ENCODE results near the gene CDK5. TPM values are rescaled to one million over a fixed set of nuclear protein-coding genes. Genes with fewer than 3 reads are reported as not detected.

The CDK5 gene
- total and polyA plus RNA-seq, 9 of the 15 experiments (the other 6 are each of a cell fraction or from before 2014, with no cell fraction given): 3.2 to 38.0 (median 27.5) TPM

DNA sequence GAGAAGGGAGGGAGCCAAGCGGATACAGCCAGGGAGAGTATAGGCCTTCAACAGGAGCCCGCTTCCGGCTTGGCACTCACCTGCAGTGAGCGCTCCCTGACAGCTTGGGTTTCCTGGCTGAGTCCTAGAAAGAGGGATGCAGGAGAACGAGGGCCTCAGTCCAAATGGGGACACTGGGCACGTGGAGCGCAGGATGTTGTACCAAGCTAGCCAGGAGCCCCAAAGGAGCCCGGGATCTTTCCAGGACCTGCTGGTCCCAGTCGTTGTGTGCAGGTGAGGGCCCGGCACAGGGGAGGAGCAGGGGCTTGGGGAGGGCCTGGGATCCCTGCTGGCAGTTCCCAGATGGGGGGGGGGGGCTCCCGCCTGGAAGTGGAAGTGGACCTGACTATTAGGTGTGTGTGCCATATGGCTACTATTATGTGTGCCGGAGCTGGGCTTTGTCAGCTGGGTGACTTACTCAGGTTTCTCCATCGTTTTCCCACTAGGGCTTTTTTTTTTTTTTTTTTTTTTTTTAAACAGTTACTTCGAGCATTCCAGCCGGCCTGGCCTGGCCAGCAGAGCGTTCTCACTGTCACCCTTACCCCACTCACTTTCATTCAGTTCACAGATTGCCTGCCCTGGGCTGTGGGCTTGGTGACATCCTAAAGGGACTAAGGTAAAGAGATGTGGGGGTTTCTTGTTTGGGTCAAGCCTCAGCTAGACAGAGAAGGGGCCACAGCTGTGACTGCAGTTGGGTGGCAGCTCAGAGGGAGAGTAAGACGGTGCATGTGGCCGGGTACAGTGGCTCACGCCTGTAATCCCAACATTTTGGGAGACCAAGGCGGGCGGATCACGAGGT, 32.4 kb upstream of the CDK5 start (continued):
- TF ChIP-seq CBX2 (IDR thresholded peaks at IDR 0.05; ENCODE audit: insufficient read depth, low read length, poor library complexity, severe bottlenecking): no peak
- no peak for TF ChIP-seq RFX5 (IDR thresholded peaks at IDR 0.05; ENCODE audit: low read depth, low read length)
- TF ChIP-seq, protein P1, sequence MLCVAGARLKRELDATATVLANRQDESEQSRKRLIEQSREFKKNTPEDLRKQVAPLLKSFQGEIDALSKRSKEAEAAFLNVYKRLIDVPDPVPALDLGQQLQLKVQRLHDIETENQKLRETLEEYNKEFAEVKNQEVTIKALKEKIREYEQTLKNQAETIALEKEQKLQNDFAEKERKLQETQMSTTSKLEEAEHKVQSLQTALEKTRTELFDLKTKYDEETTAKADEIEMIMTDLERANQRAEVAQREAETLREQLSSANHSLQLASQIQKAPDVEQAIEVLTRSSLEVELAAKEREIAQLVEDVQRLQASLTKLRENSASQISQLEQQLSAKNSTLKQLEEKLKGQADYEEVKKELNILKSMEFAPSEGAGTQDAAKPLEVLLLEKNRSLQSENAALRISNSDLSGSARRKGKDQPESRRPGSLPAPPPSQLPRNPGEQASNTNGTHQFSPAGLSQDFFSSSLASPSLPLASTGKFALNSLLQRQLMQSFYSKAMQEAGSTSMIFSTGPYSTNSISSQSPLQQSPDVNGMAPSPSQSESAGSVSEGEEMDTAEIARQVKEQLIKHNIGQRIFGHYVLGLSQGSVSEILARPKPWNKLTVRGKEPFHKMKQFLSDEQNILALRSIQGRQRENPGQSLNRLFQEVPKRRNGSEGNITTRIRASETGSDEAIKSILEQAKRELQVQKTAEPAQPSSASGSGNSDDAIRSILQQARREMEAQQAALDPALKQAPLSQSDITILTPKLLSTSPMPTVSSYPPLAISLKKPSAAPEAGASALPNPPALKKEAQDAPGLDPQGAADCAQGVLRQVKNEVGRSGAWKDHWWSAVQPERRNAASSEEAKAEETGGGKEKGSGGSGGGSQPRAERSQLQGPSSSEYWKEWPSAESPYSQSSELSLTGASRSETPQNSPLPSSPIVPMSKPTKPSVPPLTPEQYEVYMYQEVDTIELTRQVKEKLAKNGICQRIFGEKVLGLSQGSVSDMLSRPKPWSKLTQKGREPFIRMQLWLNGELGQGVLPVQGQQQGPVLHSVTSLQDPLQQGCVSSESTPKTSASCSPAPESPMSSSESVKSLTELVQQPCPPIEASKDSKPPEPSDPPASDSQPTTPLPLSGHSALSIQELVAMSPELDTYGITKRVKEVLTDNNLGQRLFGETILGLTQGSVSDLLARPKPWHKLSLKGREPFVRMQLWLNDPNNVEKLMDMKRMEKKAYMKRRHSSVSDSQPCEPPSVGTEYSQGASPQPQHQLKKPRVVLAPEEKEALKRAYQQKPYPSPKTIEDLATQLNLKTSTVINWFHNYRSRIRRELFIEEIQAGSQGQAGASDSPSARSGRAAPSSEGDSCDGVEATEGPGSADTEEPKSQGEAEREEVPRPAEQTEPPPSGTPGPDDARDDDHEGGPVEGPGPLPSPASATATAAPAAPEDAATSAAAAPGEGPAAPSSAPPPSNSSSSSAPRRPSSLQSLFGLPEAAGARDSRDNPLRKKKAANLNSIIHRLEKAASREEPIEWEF (CRISPR knock-in tag; IDR thresholded peaks at IDR 0.05): no peak
- no peak for TF ChIP-seq HDAC6 (IDR thresholded peaks at IDR 0.05; ENCODE audit: low read depth, low read length)
- TF ChIP-seq TEAD2 (tag; IDR thresholded peaks at IDR 0.05): no peak
- TF ChIP-seq, protein P2, sequence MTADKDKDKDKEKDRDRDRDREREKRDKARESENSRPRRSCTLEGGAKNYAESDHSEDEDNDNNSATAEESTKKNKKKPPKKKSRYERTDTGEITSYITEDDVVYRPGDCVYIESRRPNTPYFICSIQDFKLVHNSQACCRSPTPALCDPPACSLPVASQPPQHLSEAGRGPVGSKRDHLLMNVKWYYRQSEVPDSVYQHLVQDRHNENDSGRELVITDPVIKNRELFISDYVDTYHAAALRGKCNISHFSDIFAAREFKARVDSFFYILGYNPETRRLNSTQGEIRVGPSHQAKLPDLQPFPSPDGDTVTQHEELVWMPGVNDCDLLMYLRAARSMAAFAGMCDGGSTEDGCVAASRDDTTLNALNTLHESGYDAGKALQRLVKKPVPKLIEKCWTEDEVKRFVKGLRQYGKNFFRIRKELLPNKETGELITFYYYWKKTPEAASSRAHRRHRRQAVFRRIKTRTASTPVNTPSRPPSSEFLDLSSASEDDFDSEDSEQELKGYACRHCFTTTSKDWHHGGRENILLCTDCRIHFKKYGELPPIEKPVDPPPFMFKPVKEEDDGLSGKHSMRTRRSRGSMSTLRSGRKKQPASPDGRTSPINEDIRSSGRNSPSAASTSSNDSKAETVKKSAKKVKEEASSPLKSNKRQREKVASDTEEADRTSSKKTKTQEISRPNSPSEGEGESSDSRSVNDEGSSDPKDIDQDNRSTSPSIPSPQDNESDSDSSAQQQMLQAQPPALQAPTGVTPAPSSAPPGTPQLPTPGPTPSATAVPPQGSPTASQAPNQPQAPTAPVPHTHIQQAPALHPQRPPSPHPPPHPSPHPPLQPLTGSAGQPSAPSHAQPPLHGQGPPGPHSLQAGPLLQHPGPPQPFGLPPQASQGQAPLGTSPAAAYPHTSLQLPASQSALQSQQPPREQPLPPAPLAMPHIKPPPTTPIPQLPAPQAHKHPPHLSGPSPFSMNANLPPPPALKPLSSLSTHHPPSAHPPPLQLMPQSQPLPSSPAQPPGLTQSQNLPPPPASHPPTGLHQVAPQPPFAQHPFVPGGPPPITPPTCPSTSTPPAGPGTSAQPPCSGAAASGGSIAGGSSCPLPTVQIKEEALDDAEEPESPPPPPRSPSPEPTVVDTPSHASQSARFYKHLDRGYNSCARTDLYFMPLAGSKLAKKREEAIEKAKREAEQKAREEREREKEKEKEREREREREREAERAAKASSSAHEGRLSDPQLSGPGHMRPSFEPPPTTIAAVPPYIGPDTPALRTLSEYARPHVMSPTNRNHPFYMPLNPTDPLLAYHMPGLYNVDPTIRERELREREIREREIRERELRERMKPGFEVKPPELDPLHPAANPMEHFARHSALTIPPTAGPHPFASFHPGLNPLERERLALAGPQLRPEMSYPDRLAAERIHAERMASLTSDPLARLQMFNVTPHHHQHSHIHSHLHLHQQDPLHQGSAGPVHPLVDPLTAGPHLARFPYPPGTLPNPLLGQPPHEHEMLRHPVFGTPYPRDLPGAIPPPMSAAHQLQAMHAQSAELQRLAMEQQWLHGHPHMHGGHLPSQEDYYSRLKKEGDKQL (CRISPR knock-in tag; IDR thresholded peaks at IDR 0.05; ENCODE audit: borderline replicate concordance): no peak
- TF ChIP-seq, protein P3, sequence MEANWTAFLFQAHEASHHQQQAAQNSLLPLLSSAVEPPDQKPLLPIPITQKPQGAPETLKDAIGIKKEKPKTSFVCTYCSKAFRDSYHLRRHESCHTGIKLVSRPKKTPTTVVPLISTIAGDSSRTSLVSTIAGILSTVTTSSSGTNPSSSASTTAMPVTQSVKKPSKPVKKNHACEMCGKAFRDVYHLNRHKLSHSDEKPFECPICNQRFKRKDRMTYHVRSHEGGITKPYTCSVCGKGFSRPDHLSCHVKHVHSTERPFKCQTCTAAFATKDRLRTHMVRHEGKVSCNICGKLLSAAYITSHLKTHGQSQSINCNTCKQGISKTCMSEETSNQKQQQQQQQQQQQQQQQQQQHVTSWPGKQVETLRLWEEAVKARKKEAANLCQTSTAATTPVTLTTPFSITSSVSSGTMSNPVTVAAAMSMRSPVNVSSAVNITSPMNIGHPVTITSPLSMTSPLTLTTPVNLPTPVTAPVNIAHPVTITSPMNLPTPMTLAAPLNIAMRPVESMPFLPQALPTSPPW (CRISPR knock-in tag; IDR thresholded peaks at IDR 0.05): no peak
- TF ChIP-seq HLTF (IDR thresholded peaks at IDR 0.05): no peak
- no peak for TF ChIP-seq BRD4 (IDR thresholded peaks at IDR 0.05)
- TF ChIP-seq CTBP1 (IDR thresholded peaks at IDR 0.05; ENCODE audit: borderline replicate concordance): no peak

Data from K562 (cell line).